Neural progenitor cell (in vitro differentiated cells): ENCODE results near the gene MTHFR. TPM values are rescaled to one million over a fixed set of nuclear protein-coding genes. Genes with fewer than 3 reads are reported as not detected.

ENCODE experiments used
- DNase-seq: peaks from one replicate; pipeline ENCODE4 v3.0.0-alpha.2; 2016; ENCODE audit warnings: low spot score
- H2AFZ ChIP-seq: fragments of 200-600 bp; sonication (generic); replicated peaks from 2 replicates; pipeline ENCODE4 v1.6.1; 2016; ENCODE audit warnings: antibody characterized with exemption
- H3F3A ChIP-seq: fragments of 200-600 bp; sonication (generic); 2 replicates; pipeline ENCODE4 v1.6.1; 2016; ENCODE audit warnings: antibody characterized with exemption, low read depth
- H3K27ac ChIP-seq: fragments of 200-600 bp; sonication (generic); 2 replicates; pipeline ENCODE4 v1.5.1; 2016; ENCODE audit warnings: mild to moderate bottlenecking
- H3K27me3 ChIP-seq: fragments of 200-600 bp; sonication (generic); 2 replicates; pipeline ENCODE4 v1.6.1; 2016; ENCODE audit warnings: mild to moderate bottlenecking, moderate library complexity
- H3K36me3 ChIP-seq: fragments of 200-600 bp; sonication (generic); 2 replicates; pipeline ENCODE4 v1.5.1; 2016
- H3K4me1 ChIP-seq: fragments of 200-600 bp; sonication (generic); 2 replicates; pipeline ENCODE4 v1.6.1; 2016; ENCODE audit warnings: mixed run types
- H3K4me2 ChIP-seq: fragments of 200-600 bp; sonication (generic); 2 replicates; pipeline ENCODE4 v1.6.1; 2016
- H3K4me3 ChIP-seq: fragments of 200-600 bp; sonication (generic); 2 replicates; pipeline ENCODE4 v1.5.1; 2016
- H3K79me2 ChIP-seq: fragments of 200-600 bp; sonication (generic); 2 replicates; pipeline ENCODE4 v1.6.1; 2016; ENCODE audit warnings: low read depth
- H3K9ac ChIP-seq: fragments of 200-600 bp; sonication (generic); 2 replicates; pipeline ENCODE4 v1.6.1; 2016
- H3K9me3 ChIP-seq: fragments of 200-600 bp; sonication (generic); 2 replicates; pipeline ENCODE4 v1.5.1; 2016; ENCODE audit warnings: low read depth
- H4K20me1 ChIP-seq: fragments of 200-600 bp; sonication (generic); 2 replicates; pipeline ENCODE4 v1.6.1; 2016; ENCODE audit warnings: low read depth
- H3K27ac Mint-ChIP-seq: 3 replicates; pipeline ENCODE4 v1.8.0; 2021; ENCODE audit warnings: mixed read lengths
- H3K27me3 Mint-ChIP-seq: 2 replicates; pipeline ENCODE4 v1.8.0; 2022; ENCODE audit warnings: low read depth, mild to moderate bottlenecking, inconsistent platforms, moderate library complexity, mixed read lengths; ENCODE audit not compliant: insufficient read depth
- H3K36me3 Mint-ChIP-seq: 3 replicates; pipeline ENCODE4 v1.8.0; 2021; ENCODE audit warnings: mixed read lengths
- H3K4me1 Mint-ChIP-seq: 3 replicates; pipeline ENCODE4 v1.8.0; 2021; ENCODE audit warnings: mixed read lengths
- H3K4me3 Mint-ChIP-seq: 3 replicates; pipeline ENCODE4 v1.8.0; 2021; ENCODE audit warnings: mild to moderate bottlenecking, moderate library complexity, mixed read lengths
- H3K9me3 Mint-ChIP-seq: 3 replicates; pipeline ENCODE4 v1.8.0; 2020; ENCODE audit warnings: mixed read lengths
- EZH2 ChIP-seq: fragments of 200-600 bp; sonication (generic); IDR thresholded peaks from 2 replicates; pipeline ENCODE4 v1.6.1; 2017; ENCODE audit warnings: antibody characterized with exemption, mild to moderate bottlenecking, moderate library complexity
- EZH2phosphoT487 ChIP-seq: fragments of 200-600 bp; sonication (generic); IDR thresholded peaks from 2 replicates; pipeline ENCODE4 v1.6.1; 2017; ENCODE audit warnings: antibody characterized with exemption
- total RNA-seq: library from RNA; depleted of rRNA; stranded (reverse); fragments of >200 nt; gene quantifications from 2 replicates; pipeline ENCODE4 v1.2.3, GENCODE V29; 2015; ENCODE audit warnings: low replicate concordance
- TF ChIP-seq, protein P1 (sequence below): fragments of 200-600 bp; sonication (generic); IDR thresholded peaks from 2 replicates; pipeline ENCODE4 v1.5.1; 2017; ENCODE audit warnings: antibody characterized with exemption, mild to moderate bottlenecking

Gene MTHFR
- total RNA-seq, 1 donor from 2014 or later, result 7.0 TPM

DNA sequence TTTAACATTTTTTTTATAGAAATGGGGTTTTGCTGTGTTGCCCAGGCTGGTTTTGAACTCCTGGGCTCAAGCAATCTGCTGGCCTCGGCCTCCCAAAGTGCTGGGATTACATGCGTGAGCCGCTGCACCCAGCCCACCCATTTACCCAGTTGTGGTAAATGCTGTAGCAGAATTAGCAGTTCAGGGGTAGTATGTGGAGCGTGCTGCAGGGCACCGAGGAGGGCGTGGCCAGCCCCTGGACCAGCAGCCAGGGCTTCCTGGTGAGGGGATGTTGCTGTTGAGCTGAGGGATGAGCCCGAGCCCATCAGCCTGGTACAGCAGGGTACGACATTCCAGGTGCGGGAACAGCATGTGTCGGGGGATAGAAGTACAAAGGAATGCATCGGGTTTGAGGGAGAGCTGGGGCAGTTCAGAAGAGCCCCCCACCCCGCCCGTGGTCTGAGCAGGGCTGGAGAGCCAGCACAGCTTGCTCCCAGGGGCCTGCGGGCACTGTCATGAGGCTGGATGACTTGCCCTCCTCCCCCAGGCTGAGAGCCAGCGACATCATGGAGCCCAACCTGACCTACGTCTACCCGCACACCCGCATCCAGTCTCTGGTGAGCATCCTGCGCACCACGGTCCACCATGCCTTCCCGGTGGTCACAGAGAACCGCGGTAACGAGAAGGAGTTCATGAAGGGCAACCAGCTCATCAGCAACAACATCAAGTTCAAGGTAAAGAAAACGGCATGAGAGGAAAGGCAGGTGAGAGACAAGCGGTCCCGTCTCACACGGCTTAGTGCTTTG lies 29.9 kb upstream of the MTHFR start:
- H3K4me1 ChIP-seq, result no peaks in the 10 kb centered on the region
- DNase-seq, result no peak
- H3K27me3 Mint-ChIP-seq, result peaks cover 2% of the 10 kb centered on the region
- no peak overlapping the region for H2AFZ ChIP-seq
- H3K9ac ChIP-seq, result no peak overlapping the region
- H3K4me3 Mint-ChIP-seq, result no peak overlapping the region
- no peaks in the 10 kb centered on the region for H3K79me2 ChIP-seq
- H3K4me2 ChIP-seq, result no peak overlapping the region
- no peak overlapping the region for H3K4me3 ChIP-seq
- peaks cover 14% of the 10 kb centered on the region for H4K20me1 ChIP-seq
- H3K27me3 ChIP-seq, result no peaks in the 10 kb centered on the region
- peaks cover 15% of the 10 kb centered on the region for H3K36me3 Mint-ChIP-seq
- H3K36me3 ChIP-seq, result peaks cover 10% of the 10 kb centered on the region
- H3F3A ChIP-seq, result peaks cover 8% of the 10 kb centered on the region
- H3K9me3 Mint-ChIP-seq, result no peaks in the 10 kb centered on the region
- no peak overlapping the region for H3K27ac ChIP-seq
- TF ChIP-seq, protein P1, sequence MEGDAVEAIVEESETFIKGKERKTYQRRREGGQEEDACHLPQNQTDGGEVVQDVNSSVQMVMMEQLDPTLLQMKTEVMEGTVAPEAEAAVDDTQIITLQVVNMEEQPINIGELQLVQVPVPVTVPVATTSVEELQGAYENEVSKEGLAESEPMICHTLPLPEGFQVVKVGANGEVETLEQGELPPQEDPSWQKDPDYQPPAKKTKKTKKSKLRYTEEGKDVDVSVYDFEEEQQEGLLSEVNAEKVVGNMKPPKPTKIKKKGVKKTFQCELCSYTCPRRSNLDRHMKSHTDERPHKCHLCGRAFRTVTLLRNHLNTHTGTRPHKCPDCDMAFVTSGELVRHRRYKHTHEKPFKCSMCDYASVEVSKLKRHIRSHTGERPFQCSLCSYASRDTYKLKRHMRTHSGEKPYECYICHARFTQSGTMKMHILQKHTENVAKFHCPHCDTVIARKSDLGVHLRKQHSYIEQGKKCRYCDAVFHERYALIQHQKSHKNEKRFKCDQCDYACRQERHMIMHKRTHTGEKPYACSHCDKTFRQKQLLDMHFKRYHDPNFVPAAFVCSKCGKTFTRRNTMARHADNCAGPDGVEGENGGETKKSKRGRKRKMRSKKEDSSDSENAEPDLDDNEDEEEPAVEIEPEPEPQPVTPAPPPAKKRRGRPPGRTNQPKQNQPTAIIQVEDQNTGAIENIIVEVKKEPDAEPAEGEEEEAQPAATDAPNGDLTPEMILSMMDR, result no peak
- TF ChIP-seq EZH2 (no peak), EZH2phosphoT487 (no peak)
- no peaks in the 10 kb centered on the region for H3K9me3 ChIP-seq
- H3K27ac Mint-ChIP-seq, result no peak overlapping the region
- H3K4me1 Mint-ChIP-seq, result no peaks in the 10 kb centered on the region

DNA sequence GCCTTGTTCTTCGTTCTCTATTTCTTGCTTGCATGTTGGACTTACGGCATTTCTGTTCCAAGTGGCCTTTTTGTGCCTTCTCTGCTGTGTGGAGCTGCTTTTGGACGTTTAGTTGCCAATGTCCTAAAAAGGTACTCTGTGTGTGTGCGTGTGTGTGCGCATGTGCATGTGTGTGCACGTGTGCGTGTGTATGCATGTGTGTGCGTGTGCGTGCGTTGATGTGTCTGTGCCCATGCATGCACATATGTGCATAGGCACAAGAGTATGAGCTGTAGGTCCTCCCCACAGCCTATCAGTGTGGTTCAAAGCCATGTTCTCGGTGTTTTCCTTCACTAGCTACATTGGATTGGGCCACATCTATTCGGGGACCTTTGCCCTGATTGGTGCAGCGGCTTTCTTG lies 28.1 kb upstream of the MTHFR start:
- Histone ChIP-seq H3K9ac (no peak overlapping the region), H3K4me1 (no peaks in the 10 kb centered on the region), H4K20me1 (peaks cover 8% of the 10 kb centered on the region), H3K79me2 (no peaks in the 10 kb centered on the region), H3K36me3 (peaks cover 1% of the 10 kb centered on the region), H2AFZ (no peak overlapping the region), H3K27ac (no peak overlapping the region), H3K4me3 (no peak overlapping the region), H3K9me3 (no peaks in the 10 kb centered on the region), H3F3A (peaks cover 8% of the 10 kb centered on the region), H3K4me2 (no peak overlapping the region), H3K27me3 (no peaks in the 10 kb centered on the region)
- no peaks in the 10 kb centered on the region for H3K9me3 Mint-ChIP-seq
- H3K4me1 Mint-ChIP-seq, result no peaks in the 10 kb centered on the region
- no peak overlapping the region for H3K4me3 Mint-ChIP-seq
- no peak for DNase-seq
- TF ChIP-seq, protein P1, result no peak
- no peak for TF ChIP-seq EZH2
- TF ChIP-seq EZH2phosphoT487, result no peak
- H3K36me3 Mint-ChIP-seq, result peaks cover 21% of the 10 kb centered on the region
- peaks cover 2% of the 10 kb centered on the region for H3K27me3 Mint-ChIP-seq
- H3K27ac Mint-ChIP-seq, result no peak overlapping the region

DNA sequence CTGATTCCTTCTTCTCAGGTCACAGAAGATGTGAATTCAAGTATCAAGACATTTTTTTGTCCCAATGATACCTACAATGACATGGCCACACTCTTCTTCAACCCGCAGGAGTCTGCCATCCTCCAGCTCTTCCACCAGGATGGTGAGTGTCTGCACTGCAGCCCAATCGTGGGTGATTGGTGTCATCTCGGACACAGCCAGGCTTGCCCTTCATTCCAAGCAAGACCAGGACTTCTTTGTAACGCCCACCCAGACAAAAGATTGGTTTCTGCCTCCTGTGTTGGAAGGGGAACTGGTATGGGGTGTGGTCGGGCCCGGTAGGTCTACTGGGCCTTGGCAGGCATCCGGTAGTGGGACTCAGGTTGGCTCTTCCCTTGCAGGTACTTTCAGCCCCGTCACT lies 27.7 kb upstream of the MTHFR start:
- Mint-ChIP-seq H3K4me1 (no peaks in the 10 kb centered on the region), H3K36me3 (peaks cover 20% of the 10 kb centered on the region), H3K4me3 (no peak overlapping the region), H3K9me3 (no peaks in the 10 kb centered on the region), H3K27ac (no peak overlapping the region), H3K27me3 (peaks cover 2% of the 10 kb centered on the region)
- H3K9me3 ChIP-seq, result no peaks in the 10 kb centered on the region
- peaks cover 8% of the 10 kb centered on the region for H3F3A ChIP-seq
- no peaks in the 10 kb centered on the region for H3K27me3 ChIP-seq
- H3K79me2 ChIP-seq, result no peaks in the 10 kb centered on the region
- H3K4me2 ChIP-seq, result no peak overlapping the region
- no peaks in the 10 kb centered on the region for H3K36me3 ChIP-seq
- peaks cover 6% of the 10 kb centered on the region for H4K20me1 ChIP-seq
- no peaks in the 10 kb centered on the region for H3K4me1 ChIP-seq
- no peak overlapping the region for H3K4me3 ChIP-seq
- TF ChIP-seq EZH2 (no peak), EZH2phosphoT487 (no peak)
- TF ChIP-seq, protein P1, result no peak
- H3K27ac ChIP-seq, result no peak overlapping the region
- H2AFZ ChIP-seq, result no peak overlapping the region
- H3K9ac ChIP-seq, result no peak overlapping the region
- DNase-seq, result no peak
